ENCODE data around the gene IL1RN. TPM values are rescaled to one million over a fixed set of nuclear protein-coding genes. Genes with fewer than 3 reads are reported as not detected.

Gene IL1RN
- polyA plus RNA-seq, 1 of the 3 experiments (the other 2 are of a cell fraction): not detected

- Histone ChIP-seq H3K27me3 (ENCODE audit: insufficient read depth) (no peaks in the 10 kb centered on the region; the same call in 1 of the 2 replicates), H3K27ac (ENCODE audit: low read depth in 2 of 2, low read length in 1 of 2) (no peak overlapping the region), H3K79me2 (ENCODE audit: insufficient read depth) (no peaks in the 10 kb centered on the region), H3K9me3 (no peaks in the 10 kb centered on the region), H3K9me2 (no peaks in the 10 kb centered on the region), H3F3A (replicated peaks; ENCODE audit: insufficient read depth) (no peaks in the 10 kb centered on the region), H3K9ac (no peak overlapping the region), H3K4me1 (ENCODE audit: control insufficient read depth in 1 of 2, insufficient read depth in 2 of 2, low read depth in 1 of 2, low read length in 1 of 2) (no peaks in the 10 kb centered on the region; a peak in 1 of 4 replicates), H3K36me3 (replicated peaks in 1 of 2; ENCODE audit: control insufficient read depth in 1 of 2, insufficient read depth in 2 of 2, low read length in 1 of 2) (no peaks in the 10 kb centered on the region), H2AFZ (ENCODE audit: low read depth) (no peak overlapping the region), H4K20me1 (ENCODE audit: insufficient read depth) (no peaks in the 10 kb centered on the region), H3K4me2 (no peak overlapping the region), H3K4me3 (ENCODE audit: low read depth in 2 of 2, low read length in 1 of 2) (no peak overlapping the region)
- WGBS (ENCODE audit: low lambda C conversion rate): 13% methylated on average over 4 of the region's 4 CpGs
- ChIA-PET CTCF (interaction anchor here (1.5 to 7.4 kb wide), 2 partner anchors 15 to 268 kb away, joined by 5 to 51 read pairs; no protein-coding TSS in a partner anchor), POLR2A (no interaction called here)
- DNase-seq: no peak
- TF ChIP-seq TAF1 (IDR thresholded peaks at IDR 0.05; ENCODE audit: borderline replicate concordance, low read depth, low read length) (no peak), GABPA (IDR thresholded peaks at IDR 0.05; ENCODE audit: low read depth) (no peak), USF1 (IDR thresholded peaks at IDR 0.05; ENCODE audit: borderline replicate concordance, low read depth) (no peak), MEF2A (IDR thresholded peaks at IDR 0.05; ENCODE audit: borderline replicate concordance, low read depth) (no peak), PBX3 (IDR thresholded peaks at IDR 0.05) (no peak), FOXM1 (IDR thresholded peaks at IDR 0.05; ENCODE audit: low read depth) (no peak), GATA2 (CRISPR knock-in tag; IDR thresholded peaks at IDR 0.05) (no peak), IRF3 (IDR thresholded peaks at IDR 0.05; ENCODE audit: low read depth, low read length) (no peak), RAD21 (IDR thresholded peaks at IDR 0.05; ENCODE audit: low read length) (no peak), ZBTB33 (IDR thresholded peaks at IDR 0.05; ENCODE audit: borderline replicate concordance, low read depth) (no peak), CHD2 (IDR thresholded peaks at IDR 0.05; ENCODE audit: low read length, partially characterized antibody) (no peak), NFIC (IDR thresholded peaks at IDR 0.05; ENCODE audit: borderline replicate concordance) (no peak), RXRA (IDR thresholded peaks at IDR 0.05; ENCODE audit: borderline replicate concordance, low read depth) (no peak), EP300 (IDR thresholded peaks at IDR 0.05; ENCODE audit: borderline replicate concordance in 1 of 2, low read depth in 1 of 2, low read length in 1 of 2) (no peak)
Measured at GRCh38 chr2:113122364-113122763, 5.0 kb upstream of the IL1RN start.

Data from SK-N-SH (cell line).